Mesenchymal stem cell (in vitro differentiated cells and primary cell): ENCODE measurements around the gene NVL.
A peak's percentile ranks its signal among the peaks of the same experiment; 100 is the strongest.
"Not testable (repeated sequence)": the region's sequence is repeated elsewhere in the genome, so short reads cannot be mapped to it uniquely, and the experiment has no call there.

ENCODE experiments used
- DNase-seq: peaks from one replicate; pipeline ENCODE4 v3.0.0-alpha.2; 2013
- H2AFZ ChIP-seq: one replicate; pipeline ENCODE4 v1.6.1; 2013; ENCODE audit warnings: low read depth, mild to moderate bottlenecking, control low read depth, inconsistent platforms, low read length, moderate library complexity
- H2AK5ac ChIP-seq: 2 replicates; pipeline ENCODE4 v1.6.1; 2013; ENCODE audit warnings: low read length, moderate library complexity, mild to moderate bottlenecking, inconsistent platforms; ENCODE audit not compliant: severe bottlenecking
- H2BK120ac ChIP-seq: one replicate; pipeline ENCODE4 v1.6.1; 2013; ENCODE audit warnings: low read depth, mild to moderate bottlenecking, inconsistent platforms, low read length, moderate library complexity
- H2BK12ac ChIP-seq, 2 experiments: one replicate each; pipeline ENCODE4 v1.6.1; 2013; ENCODE audit warnings: inconsistent platforms in 2 of 2, low read length in 2 of 2, mild to moderate bottlenecking in 2 of 2, moderate library complexity in 2 of 2, control low read depth in 1 of 2
- H2BK15ac ChIP-seq: one replicate; pipeline ENCODE4 v1.6.1; 2013; ENCODE audit warnings: mild to moderate bottlenecking, low read depth, inconsistent platforms; ENCODE audit not compliant: poor library complexity, severe bottlenecking
- H2BK5ac ChIP-seq: 2 replicates; pipeline ENCODE4 v1.6.1; 2013; ENCODE audit warnings: low read depth, mild to moderate bottlenecking, low read length, control low read depth, inconsistent platforms; ENCODE audit not compliant: poor library complexity, severe bottlenecking
- H3K14ac ChIP-seq, 2 experiments: one replicate each; pipeline ENCODE4 v1.6.1; 2013; ENCODE audit warnings: inconsistent platforms in 2 of 2, low read length in 2 of 2, control low read depth in 1 of 2, mild to moderate bottlenecking in 1 of 2, moderate library complexity in 1 of 2
- H3K18ac ChIP-seq, 2 experiments: one replicate each; pipeline ENCODE4 v1.6.1; 2013; ENCODE audit warnings: inconsistent platforms in 2 of 2, low read length in 2 of 2, control low read depth in 1 of 2, low read depth in 1 of 2, mild to moderate bottlenecking in 1 of 2
- H3K23ac ChIP-seq, 2 experiments: one replicate each; pipeline ENCODE4 v1.6.1; 2013; ENCODE audit warnings: inconsistent platforms in 2 of 2, low read length in 2 of 2, mild to moderate bottlenecking in 2 of 2, moderate library complexity in 2 of 2, control low read depth in 1 of 2
- H3K27ac ChIP-seq: 2 replicates; pipeline ENCODE4 v1.5.1; 2013; ENCODE audit warnings: mild to moderate bottlenecking, moderate library complexity, low read length, control low read depth, inconsistent platforms; ENCODE audit not compliant: poor library complexity, severe bottlenecking
- H3K27me3 ChIP-seq, 2 experiments: 2 replicates each; pipeline versions ENCODE4 v1.6.1 to v1.7.0; 2013; ENCODE audit warnings: low read length in 2 of 2, mild to moderate bottlenecking in 2 of 2, moderate library complexity in 2 of 2, control low read depth in 1 of 2, inconsistent platforms in 1 of 2; ENCODE audit not compliant: control insufficient read depth in 1 of 2, insufficient read depth in 1 of 2
- H3K36me3 ChIP-seq, 2 experiments: 2 replicates each; pipeline versions ENCODE4 v1.6.1 to v1.7.0; 2013; ENCODE audit warnings: low read length in 2 of 2, control low read depth in 1 of 2, inconsistent platforms in 1 of 2, low read depth in 1 of 2, mild to moderate bottlenecking in 1 of 2; ENCODE audit not compliant: insufficient read depth in 2 of 2, control insufficient read depth in 1 of 2
- H3K4ac ChIP-seq, 2 experiments: one replicate each; pipeline ENCODE4 v1.6.1; 2013; ENCODE audit warnings: inconsistent platforms in 2 of 2, low read length in 2 of 2, mild to moderate bottlenecking in 2 of 2, moderate library complexity in 2 of 2, control low read depth in 1 of 2, low read depth in 1 of 2
- H3K4me1 ChIP-seq: 2 replicates; pipeline ENCODE4 v1.6.1; 2013; ENCODE audit warnings: low read depth, low read length, control low read depth; ENCODE audit not compliant: control insufficient read depth, insufficient read depth
- H3K4me2 ChIP-seq: 2 replicates; pipeline ENCODE4 v1.6.1; 2013; ENCODE audit warnings: low read length, mild to moderate bottlenecking, inconsistent platforms; ENCODE audit not compliant: poor library complexity, severe bottlenecking
- H3K4me3 ChIP-seq, 2 experiments: 2 replicates each; pipeline versions ENCODE4 v1.5.1 to v1.7.0; 2013; ENCODE audit warnings: low read length in 2 of 2, mild to moderate bottlenecking in 2 of 2, control low read depth in 1 of 2, low read depth in 1 of 2; ENCODE audit not compliant: insufficient read depth in 1 of 2
- H3K79me1 ChIP-seq: replicated peaks from 2 replicates; pipeline ENCODE4 v1.6.1; 2013; ENCODE audit warnings: mild to moderate bottlenecking, control low read depth, low read length, inconsistent platforms; ENCODE audit not compliant: poor library complexity, severe bottlenecking
- H3K9ac ChIP-seq: 2 replicates; pipeline ENCODE4 v1.7.0; 2013; ENCODE audit warnings: mild to moderate bottlenecking, low read length, moderate library complexity
- H3K9me3 ChIP-seq: 2 replicates; pipeline ENCODE4 v1.7.0; 2013; ENCODE audit warnings: mild to moderate bottlenecking, low read length; ENCODE audit not compliant: control insufficient read depth
- H4K8ac ChIP-seq: one replicate; pipeline ENCODE4 v1.6.1; 2013; ENCODE audit warnings: inconsistent platforms, mild to moderate bottlenecking, low read length, moderate library complexity
- H4K91ac ChIP-seq: one replicate; pipeline ENCODE4 v1.6.1; 2013; ENCODE audit warnings: mild to moderate bottlenecking, low read length, inconsistent platforms
- WGBS: methylation state at CpG from one replicate; pipeline ENCODE4 v1.1.7; 2013; ENCODE audit warnings: mixed read lengths; 5-methylcytosine and 5-hydroxymethylcytosine counted together

NVL gene

GRCh38 chr1:224317383-224318045 lies 12.5 kb downstream of the NVL start:
- Histone ChIP-seq H3K27me3 (no peaks in the 10 kb centered on the region), H2BK5ac (no peak overlapping the region), H3K79me1 (peaks cover 11% of the 10 kb centered on the region), H2AK5ac (no peak overlapping the region), H3K9ac (no peak overlapping the region), H2BK12ac (no peak overlapping the region), H3K36me3 (peaks cover 12 to 49% of the 10 kb centered on the region in 2 experiments), H3K4me1 (no peaks in the 10 kb centered on the region), H3K4me2 (no peak overlapping the region), H3K4me3 (no peak overlapping the region), H4K91ac (no peak overlapping the region), H3K4ac (no peak overlapping the region), H3K9me3 (no peaks in the 10 kb centered on the region), H3K18ac (no peak overlapping the region), H2BK120ac (no peak overlapping the region), H3K14ac (no peak overlapping the region), H3K23ac (no peak overlapping the region), H3K27ac (no peak overlapping the region), H2AFZ (no peak overlapping the region), H4K8ac (no peak overlapping the region), H2BK15ac (no peak overlapping the region)
- 100% methylated on average over 4 of the region's 4 CpGs for WGBS
- DNase-seq: no peak

- Histone ChIP-seq H2AFZ (no peak overlapping the region), H3K9ac (no peak overlapping the region), H2BK120ac (no peak overlapping the region), H4K91ac (no peak overlapping the region), H3K4me3 (no peak overlapping the region), H3K36me3 (peaks cover 25 to 77% of the 10 kb centered on the region in 2 experiments), H3K4ac (no peak overlapping the region), H3K23ac (no peak overlapping the region), H3K27me3 (no peaks in the 10 kb centered on the region), H3K79me1 (peaks cover 17% of the 10 kb centered on the region), H2BK12ac (no peak overlapping the region), H3K4me2 (no peak overlapping the region), H3K14ac (no peak overlapping the region), H3K18ac (no peak overlapping the region), H3K4me1 (no peaks in the 10 kb centered on the region), H3K27ac (no peak overlapping the region), H2BK5ac (no peak overlapping the region), H2AK5ac (no peak overlapping the region), H4K8ac (no peak overlapping the region), H2BK15ac (no peak overlapping the region), H3K9me3 (no peaks in the 10 kb centered on the region)
- DNase-seq: no peak
- no CpG with 5 or more reads among the region's 2 CpGs for WGBS
These were observed 17.9 kb downstream of the NVL start for GRCh38 chr1:224312025-224312424.

DNA sequence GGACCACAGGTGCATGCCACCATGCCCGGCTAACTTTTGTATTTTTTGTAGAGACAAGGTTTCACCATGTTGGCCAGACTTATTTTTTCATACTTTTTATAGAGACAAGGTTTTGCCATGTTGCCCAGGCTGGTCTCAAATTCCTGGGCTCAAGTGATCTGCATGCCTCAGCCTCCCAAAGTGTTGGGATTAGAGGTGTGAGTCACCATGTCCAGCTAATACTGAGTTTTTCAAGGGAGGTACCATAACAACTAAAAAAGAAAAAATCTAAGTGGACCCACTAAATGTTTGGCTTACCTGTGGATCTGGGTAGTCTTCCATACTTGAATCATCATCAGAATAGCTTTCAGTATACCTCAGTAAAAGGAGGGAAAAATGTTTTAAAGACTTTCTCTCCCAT lies 18.5 kb downstream of the NVL start:
- DNase-seq: peak; percentile 6
- not testable (repeated sequence) for H2AFZ ChIP-seq, H3K23ac ChIP-seq, H4K8ac ChIP-seq, H3K4me3 ChIP-seq, H4K91ac ChIP-seq, H3K9ac ChIP-seq, H3K4me2 ChIP-seq, H3K9me3 ChIP-seq, H3K14ac ChIP-seq, H3K4me1 ChIP-seq, H3K27ac ChIP-seq, H3K4ac ChIP-seq, H2BK120ac ChIP-seq, H3K27me3 ChIP-seq, H3K18ac ChIP-seq, H2AK5ac ChIP-seq, H2BK12ac ChIP-seq, H2BK5ac ChIP-seq, H2BK15ac ChIP-seq
- WGBS: 100% methylated on average over 1 of the region's 1 CpG
- H3K36me3 ChIP-seq: peaks cover 26 to 78% of the 10 kb centered on the region in 2 experiments
- H3K79me1 ChIP-seq: peaks cover 19% of the 10 kb centered on the region

- no peak for DNase-seq
- H3K27ac ChIP-seq: no peak overlapping the region
- no peak overlapping the region for H3K4me3 ChIP-seq
- H3K18ac ChIP-seq: no peak overlapping the region
- no peaks in the 10 kb centered on the region for H3K27me3 ChIP-seq
- no peak overlapping the region for H3K4me2 ChIP-seq
- no peak overlapping the region for H2AFZ ChIP-seq
- H2BK12ac ChIP-seq: no peak overlapping the region
- no peak overlapping the region for H2BK120ac ChIP-seq
- H4K91ac ChIP-seq: no peak overlapping the region
- no peak overlapping the region for H3K14ac ChIP-seq
- H3K4me1 ChIP-seq: no peaks in the 10 kb centered on the region
- H2AK5ac ChIP-seq: no peak overlapping the region
- H3K79me1 ChIP-seq: peaks cover 17% of the 10 kb centered on the region
- no peak overlapping the region for H2BK15ac ChIP-seq
- H3K23ac ChIP-seq: no peak overlapping the region
- no peaks in the 10 kb centered on the region for H3K9me3 ChIP-seq
- no peak overlapping the region for H4K8ac ChIP-seq
- no peak overlapping the region for H3K9ac ChIP-seq
- H3K4ac ChIP-seq: no peak overlapping the region
- 98% methylated on average over 3 of the region's 3 CpGs for WGBS
- peaks cover 35 to 75% of the 10 kb centered on the region in 2 experiments for H3K36me3 ChIP-seq
- no peak overlapping the region for H2BK5ac ChIP-seq
These were observed 21.9 kb downstream of the NVL start for GRCh38 chr1:224308064-224308463.
